Ascending aorta (tissue), 2 donors: ENCODE data around the gene HSD17B7. TPM values are rescaled to one million over a fixed set of nuclear protein-coding genes. Genes with fewer than 3 reads are reported as not detected.
A peak's percentile ranks its signal among the peaks of the same experiment; 100 is the strongest.

Experiments used
- DNase-seq, 2 donors: peaks; one replicate each; pipeline ENCODE4 v3.0.0-alpha.2; 2019; ENCODE audit warnings: low spot score in 2 of 2
- H3K27ac ChIP-seq, 2 donors: fragments of 200-600 bp; sonication (generic); one replicate each; pipeline ENCODE4 v1.5.1; 2016 to 2017; ENCODE audit warnings: mild to moderate bottlenecking in 1 of 2
- H3K27me3 ChIP-seq: fragments of 200-600 bp; sonication (generic); one replicate; pipeline ENCODE4 v1.5.1; 2017
- H3K36me3 ChIP-seq, 2 donors: fragments of 200-600 bp; sonication (generic); one replicate each; pipeline ENCODE4 v1.5.1; 2016
- H3K4me1 ChIP-seq, 2 donors: fragments of 200-600 bp; sonication (generic); one replicate each; pipeline ENCODE4 v1.5.1; 2016 to 2017; ENCODE audit warnings: mild to moderate bottlenecking in 1 of 2
- H3K4me3 ChIP-seq, 2 donors: fragments of 200-600 bp; sonication (generic); one replicate each; pipeline ENCODE4 v1.5.1; 2016 to 2017; ENCODE audit warnings: mild to moderate bottlenecking in 1 of 2
- H3K9me3 ChIP-seq, 2 donors: fragments of 200-600 bp; sonication (generic); one replicate each; pipeline ENCODE4 v1.5.1; 2016
- CTCF ChIP-seq, 3 experiments: fragments of 200-600 bp in 2 of 3; fragments of 450-650 bp in 1 of 3; sonication (generic) in 2 of 3; IDR thresholded peaks; one replicate each; pipeline ENCODE4 v1.5.1; 2016 to 2019; ENCODE audit warnings: antibody characterized with exemption in 3 of 3, mild to moderate bottlenecking in 1 of 3, moderate library complexity in 1 of 3
- intact Hi-C: fragments of 100-400 bp; cut with DNase I; formaldehyde crosslinking; loops from one replicate; pipeline ENCODE4 v1.15.1; 2023
- total RNA-seq: library from RNA; depleted of rRNA; stranded (reverse); fragments of >200 nt; gene quantifications from one replicate; pipeline ENCODE4 v1.1.0, GENCODE V29; 2016

Gene HSD17B7
- total RNA-seq, 1 donor from 2014 or later, result 6.6 TPM

GRCh38 chr1:162753998-162754585 is 36.4 kb upstream of the HSD17B7 start:
- no peaks in the 10 kb centered on the region for H3K9me3 ChIP-seq
- no peak for TF ChIP-seq CTCF (IDR thresholded peaks at IDR 0.05)
- H3K36me3 ChIP-seq, result peaks cover 9 to 24% of the 10 kb centered on the region in 2 donors
- no peak for DNase-seq
- intact Hi-C loops, result no loop called here
- no peaks in the 10 kb centered on the region for H3K4me1 ChIP-seq
- H3K27ac ChIP-seq, result peak overlapping the region in 1 of 2 donors; percentile 2
- H3K27me3 ChIP-seq, result no peaks in the 10 kb centered on the region
- H3K4me3 ChIP-seq, result no peak overlapping the region

- H3K9me3 ChIP-seq, result no peaks in the 10 kb centered on the region
- DNase-seq, result no peak
- TF ChIP-seq CTCF (IDR thresholded peaks at IDR 0.05), result no peak
- no peaks in the 10 kb centered on the region for H3K4me1 ChIP-seq
- H3K27ac ChIP-seq, result no peak overlapping the region
- intact Hi-C loops, result no loop called here
- H3K36me3 ChIP-seq, result peaks cover 13 to 30% of the 10 kb centered on the region in 2 donors
- H3K4me3 ChIP-seq, result no peak overlapping the region
- H3K27me3 ChIP-seq, result no peaks in the 10 kb centered on the region
These were observed 35.2 kb upstream of the HSD17B7 start for GRCh38 chr1:162755306-162755705.

GRCh38 chr1:162756523-162756922 is 34.0 kb upstream of the HSD17B7 start:
- no peak for TF ChIP-seq CTCF (IDR thresholded peaks at IDR 0.05)
- H3K36me3 ChIP-seq, result peaks cover 19 to 34% of the 10 kb centered on the region in 2 donors
- H3K9me3 ChIP-seq, result no peaks in the 10 kb centered on the region
- no peaks in the 10 kb centered on the region for H3K4me1 ChIP-seq
- H3K4me3 ChIP-seq, result no peak overlapping the region
- H3K27ac ChIP-seq, result no peak overlapping the region
- DNase-seq, result no peak
- intact Hi-C loops, result loop anchor here (2.0 kb wide), 1 partner anchor 144 kb away; no protein-coding TSS in a partner anchor
- H3K27me3 ChIP-seq, result no peaks in the 10 kb centered on the region

- no peak for TF ChIP-seq CTCF (IDR thresholded peaks at IDR 0.05)
These were observed 33.0 kb upstream of the HSD17B7 start for GRCh38 chr1:162757476-162757875.

GRCh38 chr1:162765788-162766187 is 24.7 kb upstream of the HSD17B7 start:
- TF ChIP-seq CTCF (IDR thresholded peaks at IDR 0.05), result no peak
- Histone ChIP-seq H3K27ac (no peak overlapping the region), H3K36me3 (peaks cover 22 to 49% of the 10 kb centered on the region in 2 donors), H3K4me3 (no peak overlapping the region), H3K9me3 (no peaks in the 10 kb centered on the region), H3K4me1 (no peaks in the 10 kb centered on the region), H3K27me3 (no peaks in the 10 kb centered on the region)
- no peak for DNase-seq
- intact Hi-C loops, result no loop called here

More at GRCh38 chr1:162757476-162757875, 33.0 kb upstream of the HSD17B7 start:
- H3K9me3 ChIP-seq, result no peaks in the 10 kb centered on the region
- H3K27ac ChIP-seq, result no peak overlapping the region
- intact Hi-C loops, result loop anchor here (2.0 kb wide), 1 partner anchor 145 kb away; no protein-coding TSS in a partner anchor
- DNase-seq, result no peak
- peaks cover 19 to 38% of the 10 kb centered on the region in 2 donors for H3K36me3 ChIP-seq
- no peaks in the 10 kb centered on the region for H3K27me3 ChIP-seq
- H3K4me3 ChIP-seq, result no peak overlapping the region
- no peaks in the 10 kb centered on the region for H3K4me1 ChIP-seq
